ENCODE data around the gene EEF1E1.

DNA sequence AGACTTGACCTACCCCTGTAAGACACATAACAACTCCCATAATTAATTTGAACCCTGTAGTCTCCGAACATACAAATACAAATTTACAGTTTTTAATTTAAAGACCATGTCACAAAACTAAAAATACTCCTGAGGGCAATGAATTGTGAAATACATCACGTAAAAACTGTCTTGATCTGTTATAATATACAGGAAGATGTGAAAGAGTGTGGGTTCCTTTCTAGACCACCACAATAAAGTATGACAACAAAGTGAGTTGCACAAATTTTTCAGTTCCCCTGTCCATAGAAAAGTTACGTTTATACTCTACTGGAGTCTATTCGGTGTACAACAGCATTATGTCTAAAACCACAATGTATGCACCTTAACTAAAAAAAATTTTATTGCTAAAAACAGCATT is 27.2 kb downstream of the EEF1E1 start:
- TF ChIP-seq POLR2A (IDR thresholded peaks at IDR 0.05) (no peak), CTCF (IDR thresholded peaks at IDR 0.05) (no peak), EP300 (IDR thresholded peaks at IDR 0.05; ENCODE audit: low read depth) (no peak)

All from transverse colon (tissue), 3 donors.